Osteoblast (primary cell): Measurements from ENCODE around the gene SERTAD3. TPM values are rescaled to one million over a fixed set of nuclear protein-coding genes. Genes with fewer than 3 reads are reported as not detected.

ENCODE experiments used
- DNase-seq: peaks from one replicate; pipeline ENCODE4 v3.0.0; 2011; ENCODE audit warnings: low spot score, mixed read lengths; ENCODE audit not compliant: insufficient read length; ENCODE audit errors: missing footprints
- H2AFZ ChIP-seq: 2 replicates; pipeline ENCODE4 v1.6.0; 2011; ENCODE audit warnings: mild to moderate bottlenecking, low read length
- H3K27ac ChIP-seq: 2 replicates; pipeline ENCODE4 v1.5.1; 2011; ENCODE audit warnings: mild to moderate bottlenecking, low read depth, low read length, moderate library complexity
- H3K27me3 ChIP-seq: 2 replicates; pipeline ENCODE4 v1.6.0; 2012; ENCODE audit warnings: mild to moderate bottlenecking, control low read depth, inconsistent platforms, low read length, moderate library complexity; ENCODE audit not compliant: insufficient read depth
- H3K36me3 ChIP-seq: 2 replicates; pipeline ENCODE4 v1.5.1; 2011; ENCODE audit warnings: mild to moderate bottlenecking, low read length, control low read depth, moderate library complexity; ENCODE audit not compliant: insufficient read depth
- H3K4me1 ChIP-seq: 2 replicates; pipeline ENCODE4 v1.5.1; 2011; ENCODE audit warnings: mild to moderate bottlenecking, low read length, control low read depth, moderate library complexity; ENCODE audit not compliant: insufficient read depth
- H3K4me2 ChIP-seq: 2 replicates; pipeline ENCODE4 v1.6.0; 2011; ENCODE audit warnings: mild to moderate bottlenecking, low read length; ENCODE audit not compliant: insufficient read depth
- H3K4me3 ChIP-seq: fragments of 200-600 bp; sonication (generic); 3 replicates; pipeline ENCODE4 v1.5.1; 2012; ENCODE audit warnings: mild to moderate bottlenecking, low read length, inconsistent platforms; ENCODE audit not compliant: insufficient read depth
- H3K79me2 ChIP-seq: 2 replicates; pipeline ENCODE4 v1.6.0; 2012; ENCODE audit warnings: mild to moderate bottlenecking, low read length, control low read depth, inconsistent platforms; ENCODE audit not compliant: insufficient read depth
- H3K9me3 ChIP-seq: 2 replicates; pipeline ENCODE4 v1.5.1; 2011; ENCODE audit warnings: low read depth, low read length, control low read depth
- H4K20me1 ChIP-seq: 2 replicates; pipeline ENCODE4 v1.6.0; 2012; ENCODE audit warnings: mild to moderate bottlenecking, low read length, control low read depth; ENCODE audit not compliant: insufficient read depth
- CTCF ChIP-seq: IDR thresholded peaks from 2 replicates; pipeline ENCODE4 v1.5.1; 2011; ENCODE audit warnings: mild to moderate bottlenecking, low read depth, low read length, moderate library complexity; ENCODE audit errors: extremely low read depth
- total RNA-seq: library from RNA; depleted of rRNA; stranded (reverse); fragments of >200 nt; gene quantifications from 2 replicates; pipeline ENCODE4 v1.2.3, GENCODE V29; 2012

The SERTAD3 gene
- total RNA-seq, 1 donor = 23.5 TPM

- Histone ChIP-seq H3K27me3 (peaks cover 13% of the 10 kb centered on the region), H3K9me3 (no peaks in the 10 kb centered on the region), H3K4me1 (peaks cover 4% of the 10 kb centered on the region), H3K4me2 (no peak overlapping the region), H3K4me3 (no peak overlapping the region), H3K27ac (no peak overlapping the region), H2AFZ (no peak overlapping the region), H3K79me2 (no peaks in the 10 kb centered on the region), H3K36me3 (no peaks in the 10 kb centered on the region), H4K20me1 (no peaks in the 10 kb centered on the region)
- TF ChIP-seq CTCF = no peak
- no peak for DNase-seq
Observed at GRCh38 chr19:40471111-40471510, 27.0 kb upstream of the SERTAD3 start.

GRCh38 chr19:40469011-40469410, 24.9 kb upstream of the SERTAD3 start:
- no peak overlapping the region for H3K27ac ChIP-seq
- H3K4me1 ChIP-seq = peaks cover 19% of the 10 kb centered on the region
- no peak overlapping the region for H3K4me2 ChIP-seq
- no peak overlapping the region for H3K4me3 ChIP-seq
- no peak for TF ChIP-seq CTCF
- no peaks in the 10 kb centered on the region for H3K9me3 ChIP-seq
- no peak overlapping the region for H2AFZ ChIP-seq
- no peak for DNase-seq
- no peaks in the 10 kb centered on the region for H3K79me2 ChIP-seq
- H3K27me3 ChIP-seq = peaks cover 13% of the 10 kb centered on the region
- H4K20me1 ChIP-seq = no peaks in the 10 kb centered on the region
- no peaks in the 10 kb centered on the region for H3K36me3 ChIP-seq

DNA sequence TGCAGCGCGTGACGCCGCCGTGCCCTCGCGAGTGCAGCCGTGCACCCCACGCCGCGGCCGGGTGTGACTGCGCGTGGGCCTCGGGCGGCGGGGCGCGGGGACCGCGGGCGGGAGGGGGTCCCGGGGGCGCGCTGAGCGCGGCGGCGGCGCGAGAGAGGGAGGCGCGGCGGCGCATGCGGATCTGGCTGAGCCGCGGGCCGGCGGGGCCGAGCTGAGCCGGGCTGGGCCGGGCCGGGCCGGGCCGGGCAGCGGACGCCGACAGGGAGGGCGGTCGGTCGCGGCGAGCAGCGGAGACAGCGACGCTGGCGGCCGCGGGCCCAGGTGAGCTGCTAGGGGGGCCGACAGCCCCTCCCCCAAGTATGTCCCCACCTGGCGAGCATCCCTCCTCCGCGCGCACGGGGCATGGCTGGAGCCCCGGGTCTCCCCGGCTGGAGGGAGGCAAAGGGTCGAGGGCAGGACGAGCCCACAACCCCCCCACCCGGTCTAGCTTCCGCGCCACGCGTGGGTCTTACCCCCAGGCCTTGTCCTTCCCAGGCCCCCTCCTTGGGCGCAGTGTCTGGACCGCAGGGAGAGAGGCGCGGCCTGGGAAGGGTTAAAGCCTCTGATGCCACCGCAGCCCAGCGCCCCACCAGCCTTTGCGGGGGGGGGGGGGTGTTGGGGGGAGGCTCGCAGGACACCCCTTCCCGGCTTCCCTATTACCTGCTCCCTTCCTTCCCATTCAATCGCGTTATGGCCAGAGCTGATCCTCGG, 23.0 kb upstream of the SERTAD3 start, which contains the start of gene SPTBN4:
TSS of gene SPTBN4 (plus strand) at position 17 of the 750 bp plus-strand sequence. CDS start 5,621 bp downstream, outside the sequence.
- peaks cover 13% of the 10 kb centered on the region for H3K27me3 ChIP-seq
- H3K36me3 ChIP-seq = no peaks in the 10 kb centered on the region
- peak within 1 kb of the TSS; percentile 51 for H2AFZ ChIP-seq
- DNase-seq = peak; percentile 91
- H3K4me1 ChIP-seq = peaks cover 22% of the 10 kb centered on the region
- peak within 1 kb of the TSS; percentile 81 for H3K4me2 ChIP-seq
- no peak for TF ChIP-seq CTCF
- H3K79me2 ChIP-seq = no peaks in the 10 kb centered on the region
- no peaks in the 10 kb centered on the region for H3K9me3 ChIP-seq
- H3K27ac ChIP-seq = no peak within 1 kb of the TSS
- H3K4me3 ChIP-seq = peak within 1 kb of the TSS; percentile 82
- no peaks in the 10 kb centered on the region for H4K20me1 ChIP-seq

- H3K4me2 ChIP-seq = peak overlapping the region; percentile 81
- no peaks in the 10 kb centered on the region for H3K79me2 ChIP-seq
- TF ChIP-seq CTCF = no peak
- peak overlapping the region; percentile 51 for H2AFZ ChIP-seq
- no peak overlapping the region for H3K27ac ChIP-seq
- H3K9me3 ChIP-seq = no peaks in the 10 kb centered on the region
- H3K27me3 ChIP-seq = peaks cover 13% of the 10 kb centered on the region
- peak overlapping the region; percentile 82 for H3K4me3 ChIP-seq
- H3K4me1 ChIP-seq = peaks cover 22% of the 10 kb centered on the region
- no peaks in the 10 kb centered on the region for H4K20me1 ChIP-seq
- no peaks in the 10 kb centered on the region for H3K36me3 ChIP-seq
- DNase-seq = peak; percentile 66
Observed at GRCh38 chr19:40466219-40466984, 22.3 kb upstream of the SERTAD3 start.
